Nephron (organoid): ENCODE measurements around the gene TPK1.
"Not testable (repeated sequence)": the region's sequence is repeated elsewhere in the genome, so short reads cannot be mapped to it uniquely, and the experiment has no call there.

Experiments used
- H3K27ac Mint-ChIP-seq, 3 experiments: 2 replicates each; pipeline ENCODE4 v1.8.0; 2020; ENCODE audit warnings: mixed read lengths in 3 of 3, mild to moderate bottlenecking in 2 of 3, moderate library complexity in 1 of 3
- H3K27me3 Mint-ChIP-seq: 2 replicates; pipeline ENCODE4 v1.8.0; 2021; ENCODE audit warnings: low read depth, mild to moderate bottlenecking, moderate library complexity, mixed read lengths
- H3K36me3 Mint-ChIP-seq: 2 replicates; pipeline ENCODE4 v1.8.0; 2020; ENCODE audit warnings: low read depth, mixed read lengths
- H3K4me1 Mint-ChIP-seq: 2 replicates; pipeline ENCODE4 v1.8.0; 2020; ENCODE audit warnings: mixed read lengths
- H3K4me3 Mint-ChIP-seq, 3 experiments: 2 replicates each; pipeline ENCODE4 v1.8.0; 2020; ENCODE audit warnings: mild to moderate bottlenecking in 3 of 3, mixed read lengths in 3 of 3, moderate library complexity in 2 of 3
- H3K9me3 Mint-ChIP-seq: 2 replicates; pipeline ENCODE4 v1.8.0; 2020; ENCODE audit warnings: mixed read lengths
- TF ChIP-seq, protein P1 (sequence below), 3 experiments: fragments of 200-600 bp; sonication (generic); IDR thresholded peaks; one replicate each; pipeline ENCODE4 v1.5.0; 2021; ENCODE audit warnings: antibody characterized with exemption in 3 of 3; ENCODE audit not compliant: unreplicated experiment in 3 of 3

TPK1 gene

DNA sequence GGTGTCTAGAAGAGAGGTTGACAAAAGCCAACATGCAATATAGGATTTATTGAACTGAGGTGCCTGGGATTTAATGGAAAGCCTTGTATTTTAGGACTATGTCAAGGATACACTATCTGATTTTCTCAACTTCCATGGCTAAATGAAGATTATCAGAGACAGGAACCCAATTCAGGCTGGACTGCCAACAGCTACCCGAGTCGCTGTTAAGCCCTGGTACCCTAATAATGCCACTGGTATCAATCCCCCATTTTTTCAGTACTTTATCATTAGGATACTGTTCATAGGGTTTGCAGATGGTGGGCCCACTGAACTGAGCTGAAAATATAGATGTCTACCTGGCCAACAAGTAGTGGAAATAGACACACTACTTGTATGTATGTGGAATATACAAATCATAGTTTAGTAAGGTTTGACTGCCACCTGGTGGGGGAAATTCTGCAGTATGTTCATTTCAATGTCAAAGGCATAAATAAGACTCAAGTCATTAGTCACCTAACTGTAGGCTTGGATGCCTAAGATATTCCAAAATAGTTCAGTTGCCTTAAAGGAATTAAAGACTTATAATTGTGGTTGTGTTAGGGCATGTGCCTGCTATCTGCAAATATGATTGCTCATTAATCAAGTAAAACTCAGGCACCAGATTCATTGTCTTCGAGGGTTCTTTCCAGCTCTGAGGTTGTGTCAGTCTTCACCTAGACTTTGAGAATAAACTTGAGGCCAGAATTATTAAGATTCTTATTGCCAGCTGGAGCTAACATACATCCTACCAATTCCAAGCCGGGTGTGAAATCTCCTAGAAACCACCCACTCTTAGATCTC, 398.3 kb downstream of the TPK1 start:
- Mint-ChIP-seq H3K27ac (no peak overlapping the region), H3K4me1 (no peaks in the 10 kb centered on the region), H3K9me3 (no peaks in the 10 kb centered on the region), H3K4me3 (no peak overlapping the region), H3K27me3 (peaks cover 5% of the 10 kb centered on the region), H3K36me3 (no peaks in the 10 kb centered on the region)
- TF ChIP-seq, protein P1, sequence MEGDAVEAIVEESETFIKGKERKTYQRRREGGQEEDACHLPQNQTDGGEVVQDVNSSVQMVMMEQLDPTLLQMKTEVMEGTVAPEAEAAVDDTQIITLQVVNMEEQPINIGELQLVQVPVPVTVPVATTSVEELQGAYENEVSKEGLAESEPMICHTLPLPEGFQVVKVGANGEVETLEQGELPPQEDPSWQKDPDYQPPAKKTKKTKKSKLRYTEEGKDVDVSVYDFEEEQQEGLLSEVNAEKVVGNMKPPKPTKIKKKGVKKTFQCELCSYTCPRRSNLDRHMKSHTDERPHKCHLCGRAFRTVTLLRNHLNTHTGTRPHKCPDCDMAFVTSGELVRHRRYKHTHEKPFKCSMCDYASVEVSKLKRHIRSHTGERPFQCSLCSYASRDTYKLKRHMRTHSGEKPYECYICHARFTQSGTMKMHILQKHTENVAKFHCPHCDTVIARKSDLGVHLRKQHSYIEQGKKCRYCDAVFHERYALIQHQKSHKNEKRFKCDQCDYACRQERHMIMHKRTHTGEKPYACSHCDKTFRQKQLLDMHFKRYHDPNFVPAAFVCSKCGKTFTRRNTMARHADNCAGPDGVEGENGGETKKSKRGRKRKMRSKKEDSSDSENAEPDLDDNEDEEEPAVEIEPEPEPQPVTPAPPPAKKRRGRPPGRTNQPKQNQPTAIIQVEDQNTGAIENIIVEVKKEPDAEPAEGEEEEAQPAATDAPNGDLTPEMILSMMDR (IDR thresholded peaks at IDR 0.05; ENCODE audit: unreplicated experiment in 3 of 3): peak; percentile 56 to 67 (median 61)

- peaks cover 5% of the 10 kb centered on the region for H3K27me3 Mint-ChIP-seq
- no peak overlapping the region for H3K27ac Mint-ChIP-seq
- H3K4me1 Mint-ChIP-seq: no peaks in the 10 kb centered on the region
- no peaks in the 10 kb centered on the region for H3K9me3 Mint-ChIP-seq
- H3K36me3 Mint-ChIP-seq: no peaks in the 10 kb centered on the region
- H3K4me3 Mint-ChIP-seq: no peak overlapping the region
- TF ChIP-seq, protein P1 (IDR thresholded peaks at IDR 0.05; ENCODE audit: unreplicated experiment in 3 of 3): no peak
These were observed 399.4 kb downstream of the TPK1 start for GRCh38 chr7:144436500-144436899.

GRCh38 chr7:144428431-144428830, 407.4 kb downstream of the TPK1 start:
- H3K9me3 Mint-ChIP-seq: peaks cover 32% of the 10 kb centered on the region
- H3K27ac Mint-ChIP-seq: no peak overlapping the region
- H3K27me3 Mint-ChIP-seq: no peaks in the 10 kb centered on the region
- TF ChIP-seq, protein P1 (IDR thresholded peaks at IDR 0.05; ENCODE audit: unreplicated experiment in 3 of 3): no peak
- H3K4me3 Mint-ChIP-seq: no peak overlapping the region
- H3K36me3 Mint-ChIP-seq: peaks cover 3% of the 10 kb centered on the region
- H3K4me1 Mint-ChIP-seq: no peaks in the 10 kb centered on the region

DNA sequence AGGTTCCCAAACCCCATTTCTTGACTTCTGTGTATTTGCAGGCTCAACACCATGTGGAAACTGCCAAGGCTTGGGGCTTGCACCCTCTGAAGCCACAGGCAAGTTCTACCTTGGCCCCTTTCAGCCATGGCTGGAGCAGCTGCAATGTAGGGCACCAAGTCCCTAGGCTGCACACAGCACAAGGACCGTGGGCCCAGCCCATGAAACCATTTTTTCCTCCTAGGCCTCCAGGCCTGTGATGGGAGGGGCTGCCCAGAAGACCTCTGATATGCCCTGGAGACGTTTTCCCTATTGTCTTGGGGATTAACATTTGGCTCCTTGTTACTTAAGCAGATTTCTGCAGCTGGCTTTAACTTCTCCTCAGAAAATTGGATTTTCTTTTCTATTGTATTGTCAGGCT, 408.3 kb downstream of the TPK1 start:
- H3K27me3 Mint-ChIP-seq, H3K4me1 Mint-ChIP-seq, H3K27ac Mint-ChIP-seq: not testable (repeated sequence)

DNA sequence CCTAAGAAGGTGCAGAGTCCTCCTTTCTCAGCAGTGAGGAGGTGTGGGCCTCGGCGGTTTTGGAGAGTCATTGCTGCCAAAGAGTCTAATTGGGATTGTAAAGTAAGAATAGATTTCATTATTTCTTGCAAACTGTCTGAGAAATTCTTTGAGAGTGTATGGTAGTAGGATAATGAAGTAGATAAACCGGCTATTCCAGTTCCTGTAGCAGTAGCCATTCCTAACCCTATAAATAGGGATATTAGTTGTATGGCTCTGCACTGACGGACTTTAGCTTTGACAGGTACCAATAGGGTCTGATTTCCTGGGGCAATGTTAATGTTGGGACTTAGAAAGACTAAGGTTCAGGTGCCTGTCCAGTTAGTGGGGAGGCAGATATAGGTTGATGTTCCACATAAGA, 416.9 kb downstream of the TPK1 start:
- Mint-ChIP-seq H3K9me3 (peaks cover 14% of the 10 kb centered on the region), H3K27ac (peak overlapping the region in 1 of 3 experiments; percentile 36)
- not testable (repeated sequence) for H3K27me3 Mint-ChIP-seq, H3K4me3 Mint-ChIP-seq, H3K4me1 Mint-ChIP-seq, H3K36me3 Mint-ChIP-seq

More for the DNA sequence above, 408.3 kb downstream of the TPK1 start:
- H3K36me3 Mint-ChIP-seq, H3K4me3 Mint-ChIP-seq: not testable (repeated sequence)
- peaks cover 35% of the 10 kb centered on the region for H3K9me3 Mint-ChIP-seq

GRCh38 chr7:144416341-144416740, 419.5 kb downstream of the TPK1 start:
- peaks cover 6% of the 10 kb centered on the region for H3K9me3 Mint-ChIP-seq
- TF ChIP-seq, protein P1 (IDR thresholded peaks at IDR 0.05; ENCODE audit: unreplicated experiment in 3 of 3): no peak

GRCh38 chr7:144415858-144416257, 420.0 kb downstream of the TPK1 start:
- no peak overlapping the region for H3K4me3 Mint-ChIP-seq
- H3K4me1 Mint-ChIP-seq: no peaks in the 10 kb centered on the region
- no peak overlapping the region for H3K27ac Mint-ChIP-seq
- H3K36me3 Mint-ChIP-seq: no peaks in the 10 kb centered on the region
- peaks cover 4% of the 10 kb centered on the region for H3K27me3 Mint-ChIP-seq
- H3K9me3 Mint-ChIP-seq: peaks cover 6% of the 10 kb centered on the region
- TF ChIP-seq, protein P1 (IDR thresholded peaks at IDR 0.05; ENCODE audit: unreplicated experiment in 3 of 3): no peak

More at GRCh38 chr7:144416341-144416740, 419.5 kb downstream of the TPK1 start:
- Mint-ChIP-seq H3K4me3 (no peak overlapping the region), H3K4me1 (no peaks in the 10 kb centered on the region), H3K27me3 (peaks cover 4% of the 10 kb centered on the region), H3K27ac (no peak overlapping the region), H3K36me3 (no peaks in the 10 kb centered on the region)
